Stimulated activated CD8-positive, alpha-beta memory T cell treated with anti-CD3 and anti-CD28 coated beads, Interleukin-4, amount 100 ng/mL, for 1 hour (primary cell): ENCODE measurements around the gene TMSB10.
"Not testable (repeated sequence)": the region's sequence is repeated elsewhere in the genome, so short reads cannot be mapped to it uniquely, and the experiment has no call there.

ENCODE experiments used
- DNase-seq, 2 donors: peaks; one replicate each; pipeline ENCODE4 v3.0.0-alpha.2; 2020; ENCODE audit warnings: low read depth in 2 of 2, low spot score in 1 of 2

TMSB10 gene

DNA sequence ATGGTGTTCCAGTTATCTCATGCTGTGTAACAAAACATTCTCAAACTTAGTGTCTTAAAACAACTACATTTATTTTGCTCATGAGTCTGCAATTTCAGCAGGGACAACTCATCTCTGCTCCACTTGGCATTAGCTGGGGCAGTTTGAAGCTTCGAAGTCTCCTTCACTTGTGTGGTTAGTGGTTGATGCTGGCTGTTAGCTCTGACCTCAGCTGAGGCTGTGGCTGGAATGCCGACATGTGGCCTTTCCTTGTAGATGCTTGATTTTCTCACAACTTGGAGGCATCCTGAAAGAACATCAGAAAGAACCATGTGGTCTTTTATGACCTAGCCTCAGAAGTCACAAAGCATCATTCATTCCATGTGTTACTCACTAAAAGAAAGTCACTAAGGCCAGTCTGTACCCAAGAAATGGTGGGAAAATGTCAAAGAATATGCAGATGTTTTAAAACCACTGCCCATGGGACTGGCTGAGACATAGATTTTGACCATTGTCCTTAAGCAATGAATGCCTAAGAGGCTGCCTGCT lies 3.8 kb upstream of the TMSB10 start:
- DNase-seq = no peak

DNA sequence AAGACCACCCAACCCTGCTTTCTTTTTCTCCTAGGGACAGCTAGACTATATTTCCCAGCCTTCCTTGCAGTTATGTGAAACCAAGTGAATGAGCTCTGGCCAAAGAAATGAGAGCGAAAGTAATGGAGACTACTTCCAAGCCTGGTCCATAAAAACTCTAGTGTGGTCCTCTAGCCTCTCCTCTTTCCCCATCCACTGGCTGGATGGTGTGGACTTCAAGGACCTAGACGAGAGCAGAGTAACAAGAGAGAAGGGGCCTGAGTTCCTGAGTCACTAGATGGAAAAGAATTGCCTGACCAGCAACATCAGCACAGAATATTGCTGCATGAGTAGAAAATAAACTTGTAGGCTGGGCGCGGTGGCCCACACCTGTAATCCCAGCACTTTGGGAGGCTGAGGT lies 2.9 kb upstream of the TMSB10 start:
- no peak for DNase-seq

DNA sequence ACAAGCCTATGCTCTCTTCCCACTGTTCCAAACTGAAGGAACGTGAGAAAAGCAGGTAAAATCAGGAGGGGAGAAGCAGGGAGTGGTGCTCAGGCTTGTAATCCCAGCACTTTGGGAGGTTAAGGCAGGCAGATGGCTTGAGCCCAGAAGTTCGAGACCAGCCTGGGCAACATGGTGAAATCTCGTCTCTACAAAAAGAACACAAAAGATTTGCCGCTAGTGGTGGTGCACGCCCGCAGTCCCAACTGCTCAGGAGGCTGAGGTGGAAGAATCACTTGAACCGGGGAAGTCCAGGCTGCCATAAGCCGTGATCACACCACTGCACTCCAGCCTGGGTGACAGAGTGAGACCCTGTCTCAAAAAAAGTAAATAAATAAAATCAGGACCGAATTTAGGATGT lies 1.3 kb upstream of the TMSB10 start:
- DNase-seq = no peak

GRCh38 chr2:84904717-84905174 lies 710 bp upstream of the TMSB10 start:
- DNase-seq = no peak

- DNase-seq = no peak
Observed at GRCh38 chr2:84906108-84906899, 848 bp downstream of the TMSB10 start.

DNA sequence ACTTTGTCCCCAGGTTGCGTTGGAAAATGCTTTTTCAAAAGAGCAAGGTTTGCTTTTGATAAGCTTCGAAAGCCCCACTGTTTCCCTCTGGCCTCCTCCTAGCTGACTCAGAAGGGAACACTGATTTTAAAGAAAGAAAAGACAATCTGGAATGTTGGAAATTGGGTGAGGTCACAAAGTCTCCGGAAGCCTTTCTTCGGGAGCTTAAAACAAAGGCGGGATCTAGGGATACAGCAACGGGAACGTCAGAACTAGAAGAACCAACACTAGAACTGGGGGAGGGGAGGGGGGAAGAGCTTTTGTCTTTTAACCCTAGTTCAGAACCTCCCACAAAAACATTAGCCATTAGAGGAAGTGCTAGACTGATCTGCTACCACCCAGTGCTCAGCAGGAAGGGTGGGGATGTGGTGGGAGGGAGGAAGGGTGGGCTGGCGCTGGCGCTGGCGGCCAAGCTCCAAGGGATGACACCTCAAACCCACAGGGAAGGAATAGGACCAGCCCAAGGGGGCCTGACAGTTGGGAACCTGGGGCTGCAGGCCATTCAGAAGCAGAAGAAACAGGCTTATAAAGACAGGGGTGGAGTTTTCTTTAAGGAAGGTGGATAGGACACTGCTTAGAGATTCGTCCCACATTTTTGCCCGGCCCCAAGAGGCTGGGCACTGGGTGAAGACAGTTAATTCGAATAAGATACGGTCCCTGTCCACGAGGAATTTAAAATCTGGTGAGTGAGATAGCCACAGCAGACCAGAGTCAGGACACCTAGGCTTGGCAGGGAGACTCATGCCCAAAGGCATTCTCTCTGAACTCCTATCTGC lies 1.7 kb downstream of the TMSB10 start:
- DNase-seq = no peak

GRCh38 chr2:84908948-84909713 lies 3.7 kb downstream of the TMSB10 start:
- no peak for DNase-seq

GRCh38 chr2:84911135-84911678 lies 5.8 kb downstream of the TMSB10 start:
- no peak for DNase-seq

DNA sequence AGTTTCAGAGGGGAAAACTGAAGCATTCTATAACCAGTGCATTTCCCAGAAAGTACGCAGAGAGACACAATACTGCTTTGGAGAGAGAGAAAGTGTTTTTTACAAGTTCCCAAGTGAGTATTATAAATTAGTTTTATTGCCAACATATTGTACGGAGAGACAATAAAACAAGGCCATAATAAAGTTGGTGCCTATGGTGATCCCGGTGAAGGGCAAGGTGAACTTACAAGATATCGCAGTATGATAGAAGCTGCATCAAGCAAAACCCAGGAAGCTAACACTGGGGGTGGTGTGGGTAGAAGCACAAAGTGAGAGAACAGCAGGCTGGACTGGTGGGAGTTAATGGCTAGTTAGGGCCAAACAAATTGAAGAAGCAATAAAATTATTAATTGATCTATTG lies 7.5 kb downstream of the TMSB10 start:
- no peak for DNase-seq

DNA sequence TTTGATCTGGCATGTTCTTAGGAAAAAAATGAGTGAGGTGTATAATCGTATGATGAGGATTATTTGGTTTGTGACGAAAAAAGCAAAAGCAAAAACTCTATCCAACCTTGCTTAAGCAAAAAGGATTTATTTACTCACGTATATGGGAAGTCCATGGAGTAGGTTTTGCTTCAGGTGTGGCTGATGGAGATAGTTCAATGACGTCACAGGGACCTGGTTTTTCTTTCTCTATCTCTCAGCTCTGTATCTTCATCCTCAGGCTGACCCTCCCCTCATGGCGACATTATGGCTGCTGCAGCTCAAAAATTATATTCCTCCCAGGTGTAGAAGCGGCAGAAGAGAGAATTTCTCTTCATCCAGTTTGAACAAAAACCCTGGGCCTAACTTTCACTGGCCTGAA lies 8.9 kb downstream of the TMSB10 start:
- no peak for DNase-seq

DNA sequence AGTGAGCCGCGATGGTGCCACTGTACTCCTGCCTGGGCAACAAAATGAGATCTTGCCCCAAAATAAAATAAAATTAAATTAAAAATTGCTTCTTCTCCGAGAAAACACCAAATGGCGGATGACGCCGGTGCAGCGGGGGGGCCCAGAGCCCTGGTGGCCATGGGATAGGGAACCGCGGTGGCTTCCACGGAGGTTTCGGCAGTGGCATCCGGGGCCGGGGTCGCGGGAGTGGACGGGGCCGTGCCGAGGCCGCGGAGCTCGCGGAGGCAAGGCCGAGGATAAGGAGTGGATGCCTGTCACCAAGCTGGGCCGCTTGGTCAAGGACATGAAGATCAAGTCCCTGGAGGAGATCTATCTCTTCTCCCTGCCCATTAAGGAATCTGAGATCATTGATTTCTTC lies 10.2 kb downstream of the TMSB10 start:
- not testable (repeated sequence) for DNase-seq

DNA sequence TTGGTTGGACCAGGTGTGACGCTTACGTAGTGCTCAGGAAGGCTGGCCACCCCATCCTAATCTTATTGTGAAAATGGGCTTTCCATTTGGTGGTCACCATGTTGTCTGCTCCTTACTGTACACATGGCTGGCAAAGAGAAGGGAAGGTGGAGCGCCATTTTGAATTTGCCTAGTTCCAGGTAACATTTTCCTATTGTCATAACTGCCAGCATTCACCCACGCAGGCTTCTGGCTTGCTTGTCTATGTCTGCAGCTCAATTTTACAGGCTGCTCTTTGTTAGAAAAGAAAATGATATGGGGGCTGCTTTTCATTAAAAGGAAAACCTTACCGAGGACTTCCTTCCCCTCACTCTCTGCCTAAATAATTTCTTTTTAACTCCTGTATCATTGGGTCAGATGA lies 12.4 kb downstream of the TMSB10 start:
- DNase-seq = not testable (repeated sequence)

GRCh38 chr2:84918430-84918829 lies 13.0 kb downstream of the TMSB10 start:
- DNase-seq = no peak

- DNase-seq = no peak
Observed at GRCh38 chr2:84919885-84920580, 14.6 kb downstream of the TMSB10 start.

DNA sequence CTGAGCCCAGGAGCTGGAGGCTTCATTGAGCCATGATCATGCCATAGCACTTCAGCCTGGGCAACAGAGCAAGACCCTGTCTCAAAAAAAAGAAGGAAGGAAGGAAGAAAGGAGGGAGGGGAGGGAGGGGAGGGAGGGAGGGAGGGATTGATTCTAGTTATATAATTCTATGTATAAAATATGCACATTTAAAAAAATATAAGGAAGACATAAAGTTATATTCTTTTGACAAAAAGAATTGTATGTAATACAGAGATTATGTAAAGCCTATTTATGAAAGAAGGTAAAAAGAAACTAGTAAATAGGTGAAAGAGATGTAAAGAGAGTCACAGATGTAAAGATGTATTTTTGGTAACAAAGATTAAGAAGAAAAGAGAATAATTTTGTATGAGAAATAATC lies 17.6 kb downstream of the TMSB10 start:
- no peak for DNase-seq

GRCh38 chr2:84924173-84925106 lies 19.0 kb downstream of the TMSB10 start:
- no peak for DNase-seq

DNA sequence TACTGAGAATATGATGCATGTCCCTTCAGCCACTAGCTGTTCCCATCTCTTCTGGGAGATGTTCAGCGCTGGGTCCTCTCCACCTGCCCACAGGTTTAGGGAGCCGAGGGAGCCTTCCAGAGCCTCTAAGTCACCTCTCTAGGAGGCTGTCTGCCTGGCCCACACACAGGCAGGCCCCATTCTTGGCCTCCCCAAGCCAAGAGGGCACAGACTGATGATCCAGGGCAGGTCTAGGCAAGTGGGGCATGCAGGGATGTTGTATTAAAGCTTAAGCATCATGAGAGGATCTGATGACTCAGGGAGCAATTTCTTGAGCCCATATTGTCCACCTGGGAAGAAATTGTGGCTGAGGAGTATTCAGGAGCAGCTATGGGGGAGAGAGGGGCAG lies 19.9 kb downstream of the TMSB10 start:
- DNase-seq = no peak

DNA sequence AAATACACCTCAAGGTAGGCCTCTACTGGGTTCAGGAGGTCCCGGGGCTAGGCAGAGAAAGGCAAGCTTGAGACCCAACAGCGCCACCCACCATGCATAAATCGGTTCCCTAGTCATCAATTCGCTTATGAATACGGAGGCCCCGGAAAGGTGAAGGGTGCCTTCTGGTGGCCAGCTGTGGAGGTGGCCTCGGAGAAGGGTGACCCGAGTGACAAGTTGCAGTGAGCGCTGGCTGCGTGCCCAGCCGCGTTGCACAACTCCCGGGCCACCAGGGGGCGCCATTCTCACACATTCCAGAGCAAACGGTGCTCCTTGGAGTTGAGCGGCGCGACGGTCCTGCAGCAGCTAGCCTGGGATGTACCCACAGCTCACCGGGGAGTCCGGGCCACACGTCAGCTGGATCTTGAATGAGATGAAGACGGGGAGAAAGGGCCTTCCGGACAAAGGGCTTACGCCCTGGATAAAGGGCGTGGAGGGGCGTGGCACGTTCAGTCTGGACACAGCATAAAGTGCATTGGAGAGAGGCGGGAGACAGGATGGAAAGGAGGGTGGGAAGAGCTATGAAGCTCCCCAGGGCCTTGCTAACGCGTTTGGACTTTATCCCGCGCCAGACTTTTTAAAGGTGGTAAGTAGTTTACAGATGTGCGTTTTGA lies 20.4 kb downstream of the TMSB10 start:
- peak; percentile 97 to 98 for DNase-seq

DNA sequence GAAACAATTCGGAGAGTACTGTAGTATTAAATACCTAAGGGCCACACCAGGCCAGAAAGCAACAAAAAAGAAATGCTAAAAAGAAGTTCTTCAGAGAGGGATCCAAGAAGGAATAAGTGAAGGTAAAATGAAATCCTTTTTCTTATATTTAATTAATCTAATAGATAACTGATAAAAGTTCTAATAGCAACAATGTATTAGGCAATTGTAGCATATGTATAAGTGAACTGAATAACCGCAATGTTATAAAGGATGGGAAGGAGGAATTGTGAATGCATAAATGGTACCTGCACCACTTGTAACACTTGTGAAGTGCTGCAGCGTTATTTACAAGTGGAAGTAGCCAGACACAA lies 21.8 kb downstream of the TMSB10 start:
- no peak for DNase-seq
